Stomach (tissue), 9 donors: Measurements from ENCODE around the gene FOXP2. TPM values are rescaled to one million over a fixed set of nuclear protein-coding genes. Genes with fewer than 3 reads are reported as not detected.

ENCODE experiments used
- DNase-seq, 2 donors: peaks; one replicate each; pipeline versions ENCODE4 v3.0.0 to v3.0.0-alpha.2; 2013 to 2019
- H3K27ac ChIP-seq, 5 donors: fragments of 200-600 bp in 4 of 5; sonication (generic) in 4 of 5; one replicate each; pipeline ENCODE4 v1.5.1; 2013 to 2019; ENCODE audit warnings: mild to moderate bottlenecking in 1 of 5, moderate library complexity in 1 of 5
- H3K27me3 ChIP-seq, 3 donors: fragments of 200-600 bp; sonication (generic); one replicate each; pipeline ENCODE4 v1.5.1; 2017 to 2019; ENCODE audit warnings: mixed run types in 1 of 3
- H3K36me3 ChIP-seq, 4 donors: fragments of 200-600 bp; sonication (generic); 1 replicate in 3 of 4; 2 replicates in 1 of 4; pipeline ENCODE4 v1.5.1; 2016 to 2019
- H3K4me1 ChIP-seq, 4 donors: fragments of 200-600 bp; sonication (generic); one replicate each; pipeline ENCODE4 v1.5.1; 2016 to 2019
- H3K4me3 ChIP-seq, 4 donors: fragments of 200-600 bp; sonication (generic) in 3 of 4; one replicate each; pipeline ENCODE4 v1.5.1; 2016 to 2019; ENCODE audit warnings: mild to moderate bottlenecking in 1 of 4
- H3K9me3 ChIP-seq, 4 donors: fragments of 200-600 bp; sonication (generic); one replicate each; pipeline ENCODE4 v1.5.1; 2016 to 2019
- CTCF ChIP-seq, 7 experiments: fragments of 450-650 bp in 4 of 7; fragments of 200-600 bp in 3 of 7; sonication (generic) in 3 of 7; IDR thresholded peaks; one replicate each; pipeline ENCODE4 v1.5.1; 2016 to 2019; ENCODE audit warnings: antibody characterized with exemption in 7 of 7, control low read depth in 2 of 7, mild to moderate bottlenecking in 1 of 7
- EP300 ChIP-seq: sonication (generic); formaldehyde crosslinking; IDR thresholded peaks from one replicate; pipeline ENCODE4 v1.6.1; 2017; ENCODE audit warnings: antibody characterized with exemption
- POLR2A ChIP-seq, 4 donors: fragments of 450-650 bp; IDR thresholded peaks; one replicate each; pipeline ENCODE4 v1.6.1; 2016; ENCODE audit warnings: antibody characterized with exemption in 4 of 4, control low read depth in 2 of 4, mild to moderate bottlenecking in 1 of 4, moderate library complexity in 1 of 4
- POLR2AphosphoS5 ChIP-seq, 3 donors: sonication (generic); formaldehyde crosslinking; IDR thresholded peaks; one replicate each; pipeline ENCODE4 v1.6.1; 2016; ENCODE audit warnings: antibody characterized with exemption in 3 of 3
- WGBS, 5 donors: extraction: QIAGEN DNeasy Blood & Tissue Kit in 3 of 5; methylation state at CpG; one replicate each; pipeline versions ENCODE4 v1.1.5 to v1.1.7; 2013 to 2018; 5-methylcytosine and 5-hydroxymethylcytosine counted together
- intact Hi-C: fragments of 100-400 bp; cut with DNase I; formaldehyde crosslinking; loops from one replicate; pipeline ENCODE4 v1.15.1; 2023; ENCODE audit warnings: low total_unique reads
- polyA plus RNA-seq, 3 donors: library from polyadenylated mRNA; stranded (reverse); fragments of 200-250 nt; gene quantifications; one replicate each; pipeline ENCODE4 v1.2.3, GENCODE V29; 2013
- total RNA-seq, 5 donors: library from RNA; depleted of rRNA; stranded (reverse); fragments of >200 nt; gene quantifications; one replicate each; pipeline versions ENCODE4 v1.1.0 to v1.2.3, GENCODE V29; 2014 to 2016
- donor health status: healthy with polysubstance abuse.
- donor health status: Bipolar disorder and iron deficiency.
- donor health status: healthy.

The FOXP2 gene
- total and polyA plus RNA-seq, 8 donors = 0.92 to 51.6 (median 7.1) TPM

GRCh38 chr7:114519240-114519639 lies 104.6 kb downstream of the FOXP2 start:
- TF ChIP-seq EP300 (no peak), POLR2A (IDR thresholded peaks at IDR 0.05) (no peak), POLR2AphosphoS5 (IDR thresholded peaks at IDR 0.05) (no peak), CTCF (IDR thresholded peaks at IDR 0.05) (no peak)
- peak in 1 of 2 donors; percentile 69 for DNase-seq
- Histone ChIP-seq H3K4me1 (no peaks in the 10 kb centered on the region), H3K27me3 (no peaks in the 10 kb centered on the region), H3K4me3 (no peak overlapping the region), H3K36me3 (no peaks in the 10 kb centered on the region), H3K27ac (no peak overlapping the region), H3K9me3 (no peaks in the 10 kb centered on the region)
- WGBS, 5 donors = 56 to 79% (median 58%) methylated on average over 1 of the region's 1 CpG
- intact Hi-C loops = no loop called here

GRCh38 chr7:114522081-114522480 lies 107.5 kb downstream of the FOXP2 start:
- Histone ChIP-seq H3K36me3 (no peaks in the 10 kb centered on the region), H3K9me3 (no peaks in the 10 kb centered on the region), H3K4me1 (no peaks in the 10 kb centered on the region), H3K27ac (no peak overlapping the region), H3K4me3 (no peak overlapping the region), H3K27me3 (no peaks in the 10 kb centered on the region)
- TF ChIP-seq CTCF (IDR thresholded peaks at IDR 0.05) = no peak
- no peak for TF ChIP-seq POLR2A (IDR thresholded peaks at IDR 0.05)
- no peak for TF ChIP-seq EP300
- TF ChIP-seq POLR2AphosphoS5 (IDR thresholded peaks at IDR 0.05) = no peak
- DNase-seq = no peak
- intact Hi-C loops = no loop called here
- 81 to 91% (median 88%) methylated on average over 1 of the region's 1 CpG for WGBS, 5 donors

- H3K36me3 ChIP-seq = no peaks in the 10 kb centered on the region
- H3K27me3 ChIP-seq = no peaks in the 10 kb centered on the region
- peaks cover 0 to 18% (median 8%) of the 10 kb centered on the region in 4 donors for H3K4me1 ChIP-seq
- no peak for TF ChIP-seq EP300
- 59 to 82% (median 72%) methylated on average over 3 of the region's 3 CpGs for WGBS, 5 donors
- intact Hi-C loops = no loop called here
- no peak for DNase-seq
- H3K27ac ChIP-seq = no peak overlapping the region
- H3K4me3 ChIP-seq = no peak overlapping the region
- H3K9me3 ChIP-seq = no peaks in the 10 kb centered on the region
Measured at GRCh38 chr7:114527589-114527988, 113.0 kb downstream of the FOXP2 start.

- no peak overlapping the region for H3K27ac ChIP-seq
- 23 to 37% (median 27%) methylated on average over 5 of the region's 5 CpGs for WGBS, 5 donors
- intact Hi-C loops = no loop called here
- DNase-seq = peak in 1 of 2 donors; percentile 53
- TF ChIP-seq POLR2AphosphoS5 (IDR thresholded peaks at IDR 0.05) = no peak
- no peak for TF ChIP-seq POLR2A (IDR thresholded peaks at IDR 0.05)
- TF ChIP-seq CTCF (IDR thresholded peaks at IDR 0.05) = no peak
- TF ChIP-seq EP300 = no peak
- peaks cover 0 to 21% (median 9%) of the 10 kb centered on the region in 4 donors for H3K4me1 ChIP-seq
- H3K36me3 ChIP-seq = no peaks in the 10 kb centered on the region
- no peaks in the 10 kb centered on the region for H3K9me3 ChIP-seq
- H3K4me3 ChIP-seq = no peak overlapping the region
- H3K27me3 ChIP-seq = no peaks in the 10 kb centered on the region
Measured at GRCh38 chr7:114530057-114530611, 115.5 kb downstream of the FOXP2 start.

- Histone ChIP-seq H3K9me3 (no peaks in the 10 kb centered on the region), H3K36me3 (no peaks in the 10 kb centered on the region), H3K4me1 (peaks cover 0 to 21% (median 9%) of the 10 kb centered on the region in 4 donors), H3K27ac (no peak overlapping the region), H3K4me3 (no peak overlapping the region), H3K27me3 (no peaks in the 10 kb centered on the region)
- TF ChIP-seq POLR2A (IDR thresholded peaks at IDR 0.05) (no peak), EP300 (no peak), POLR2AphosphoS5 (IDR thresholded peaks at IDR 0.05) (no peak), CTCF (IDR thresholded peaks at IDR 0.05) (no peak)
- intact Hi-C loops = no loop called here
- DNase-seq = no peak
Measured at GRCh38 chr7:114531326-114531725, 116.7 kb downstream of the FOXP2 start.
